ENCODE data around the gene GIMD1. TPM values are rescaled to one million over a fixed set of nuclear protein-coding genes. Genes with fewer than 3 reads are reported as not detected.

The GIMD1 gene
- not detected in 2 replicates for total RNA-seq

DNA sequence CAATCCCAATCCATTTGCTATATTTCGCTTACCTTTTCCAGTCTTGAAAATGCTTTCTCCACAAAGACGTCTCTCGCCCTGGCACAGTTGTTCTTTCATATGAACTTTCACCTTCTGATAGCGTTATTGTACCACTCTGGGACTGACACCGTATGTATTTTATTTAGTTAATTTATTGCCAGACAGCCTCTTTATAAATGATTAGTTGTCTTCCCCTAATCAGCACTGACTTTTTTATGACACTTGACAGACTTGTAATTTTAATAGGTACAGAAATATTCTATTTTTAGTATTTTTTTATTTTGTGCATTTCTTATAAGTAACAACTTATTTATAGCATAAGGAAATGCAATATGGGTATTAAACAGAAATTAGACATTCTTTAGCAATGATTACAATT, at the start of gene GIMD1:
GIMD1 (minus strand) TSS at position 101 of the 400 bp plus-strand sequence. CDS start 1,343 bp downstream, outside the sequence.

DNA sequence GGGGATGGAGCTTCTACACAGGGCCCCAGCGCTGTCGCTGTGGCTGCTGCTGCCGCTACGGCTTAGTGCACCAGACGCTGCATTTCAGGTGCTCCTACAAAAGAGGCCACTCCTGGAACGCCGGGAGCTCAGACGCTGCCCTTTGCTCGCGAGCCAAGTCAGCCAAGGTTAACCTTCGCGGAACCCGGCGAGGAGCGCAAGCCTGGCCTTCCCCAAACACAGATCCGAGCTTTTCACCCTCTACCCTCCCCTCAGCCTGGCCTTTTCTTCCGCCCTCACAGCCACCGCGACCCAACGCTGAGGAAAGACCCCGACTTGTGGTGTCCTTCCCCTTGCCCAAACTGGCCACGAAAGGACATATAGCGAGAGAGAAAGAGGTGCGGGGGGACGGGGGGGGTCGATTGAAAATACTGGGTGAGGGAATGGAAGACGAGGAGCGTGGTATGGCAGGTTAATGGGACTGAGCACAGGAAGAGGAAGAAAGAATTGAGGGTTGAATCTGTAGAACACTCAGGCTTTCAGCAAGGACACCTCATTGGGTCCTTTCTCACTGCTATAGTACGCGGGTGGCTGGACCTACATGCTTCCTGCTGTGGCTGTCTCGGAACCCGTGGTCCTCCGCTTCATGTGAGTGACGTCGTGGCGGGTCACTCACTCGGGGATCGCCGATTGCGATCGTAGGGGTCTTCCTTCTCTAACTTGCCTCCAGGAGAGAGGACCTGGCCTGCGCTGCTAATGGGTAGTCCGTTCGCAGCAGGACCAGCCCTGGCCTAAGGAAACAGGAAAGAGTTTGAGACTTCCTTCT, 52.4 kb downstream of the GIMD1 start, which contains the start of the genes AIMP1 and TBCK:
AIMP1 (plus strand) TSS at position 583 of the 805 bp plus-strand sequence. CDS start 8,460 bp downstream, outside the sequence.
TBCK (minus strand) TSS at position 242 of the 805 bp plus-strand sequence. CDS start 7,249 bp downstream, outside the sequence.

Other genes with a start within 250 kb of the GIMD1 start
- 37.9 and 45.6 TPM in 2 replicates for gene TBCK, start 52.6 kb downstream of the GIMD1 start, total RNA-seq
- 19.5 and 20.3 TPM in 2 replicates for gene AIMP1, start 52.2 kb downstream of the GIMD1 start, total RNA-seq

Data from subcutaneous preadipocyte (primary cell).